HG02852 (cell line): Measurements from ENCODE around the gene RBM4B.
"Not testable (repeated sequence)": the region's sequence is repeated elsewhere in the genome, so short reads cannot be mapped to it uniquely, and the experiment has no call there.

ENCODE experiments used
- ATAC-seq: cut with Tn5 transposase; IDR thresholded peaks from one replicate; pipeline ENCODE4 v1.9.1; 2021; ENCODE audit warnings: mild to moderate bottlenecking, moderate library complexity; ENCODE audit not compliant: unreplicated experiment

RBM4B gene

DNA sequence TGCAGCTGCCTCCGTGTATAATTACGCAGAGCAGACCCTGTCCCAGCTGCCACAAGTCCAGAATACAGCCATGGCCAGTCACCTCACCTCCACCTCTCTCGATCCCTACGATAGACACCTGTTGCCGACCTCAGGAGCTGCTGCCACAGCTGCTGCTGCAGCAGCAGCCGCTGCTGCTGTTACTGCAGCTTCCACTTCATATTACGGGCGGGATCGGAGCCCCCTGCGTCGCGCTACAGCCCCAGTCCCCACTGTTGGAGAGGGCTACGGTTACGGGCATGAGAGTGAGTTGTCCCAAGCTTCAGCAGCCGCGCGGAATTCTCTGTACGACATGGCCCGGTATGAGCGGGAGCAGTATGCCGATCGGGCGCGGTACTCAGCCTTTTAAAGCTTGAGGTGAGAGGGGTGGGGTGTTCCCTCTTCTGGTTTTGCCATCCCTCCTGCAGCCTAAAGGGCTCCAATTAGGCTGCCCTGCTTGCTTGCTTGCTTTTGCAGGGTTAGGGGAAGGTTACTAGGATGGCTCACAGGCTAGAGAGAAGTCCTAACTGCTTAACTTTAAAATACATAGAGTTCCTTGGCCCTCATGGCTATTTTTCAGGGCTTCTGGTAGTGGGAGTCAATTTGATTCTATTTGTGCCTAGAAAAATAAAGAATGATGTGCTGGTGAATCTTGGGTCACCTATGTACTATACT lies 33.8 kb downstream of the RBM4B start:
- no peak for ATAC-seq

DNA sequence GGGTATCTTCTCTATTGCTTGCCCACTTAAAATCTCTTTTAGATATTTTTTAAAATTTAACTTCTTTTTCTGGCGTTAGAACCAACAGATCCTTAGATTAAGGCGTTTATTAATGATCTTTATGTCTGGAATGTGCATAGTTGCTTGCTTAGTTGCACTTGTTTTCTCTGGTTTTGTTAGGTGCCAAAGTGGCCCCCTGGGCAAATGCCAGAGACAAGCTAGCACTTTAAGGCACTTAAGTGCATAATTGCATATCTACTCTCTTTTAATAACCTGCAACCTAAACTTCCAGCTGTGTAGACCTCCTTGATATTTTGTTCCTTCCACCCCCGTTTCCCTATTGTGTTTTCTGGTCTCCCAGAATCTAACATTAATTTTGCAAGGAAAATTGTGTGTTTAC lies 35.9 kb downstream of the RBM4B start:
- no peak for ATAC-seq

GRCh38 chr11:66639814-66640340 lies 37.8 kb downstream of the RBM4B start:
- ATAC-seq: not testable (repeated sequence)

GRCh38 chr11:66639066-66639813 lies 38.4 kb downstream of the RBM4B start:
- no peak for ATAC-seq

GRCh38 chr11:66638177-66639065 lies 39.3 kb downstream of the RBM4B start, which contains the start of gene RBM4:
RBM4 (plus strand) TSS chr11:66638703; CDS start chr11:66639712, 1,009 bp downstream.
- ATAC-seq: peak; percentile 92

DNA sequence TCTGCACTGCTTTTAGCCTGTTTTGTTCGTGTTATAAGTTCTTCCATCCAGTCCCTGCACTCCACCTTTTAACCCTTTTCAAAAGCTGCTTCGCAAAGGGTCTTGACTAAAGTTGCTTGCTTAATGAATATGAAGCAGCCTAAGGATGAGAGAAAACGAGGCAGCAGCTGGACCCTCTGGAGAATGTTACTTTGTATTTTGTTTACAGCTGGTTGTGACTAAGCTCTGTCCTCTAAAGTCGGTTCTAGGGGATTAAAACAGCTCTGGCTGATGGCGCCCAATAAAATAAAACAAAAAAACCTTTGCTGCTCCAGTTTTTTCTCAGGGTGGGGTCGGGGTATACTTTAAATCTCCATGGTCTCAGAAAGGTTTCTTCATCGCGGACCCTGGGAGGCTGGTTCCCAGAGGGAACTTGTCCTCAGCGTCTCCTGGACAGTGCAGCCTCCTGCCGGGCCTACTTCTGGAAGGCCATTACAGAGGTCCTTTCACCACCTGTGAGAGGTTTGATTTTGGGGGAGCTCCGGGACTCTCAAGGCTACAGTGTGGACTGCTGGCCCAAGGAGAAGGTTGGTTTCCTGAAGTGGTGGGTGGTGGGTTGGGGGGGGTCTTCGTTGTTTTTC lies 40.0 kb downstream of the RBM4B start:
- no peak for ATAC-seq

- no peak for ATAC-seq
Measured at GRCh38 chr11:66636411-66636810, 41.3 kb downstream of the RBM4B start.

GRCh38 chr11:66632952-66633351 lies 44.7 kb downstream of the RBM4B start:
- no peak for ATAC-seq

GRCh38 chr11:66631883-66632282 lies 45.8 kb downstream of the RBM4B start:
- ATAC-seq: no peak

DNA sequence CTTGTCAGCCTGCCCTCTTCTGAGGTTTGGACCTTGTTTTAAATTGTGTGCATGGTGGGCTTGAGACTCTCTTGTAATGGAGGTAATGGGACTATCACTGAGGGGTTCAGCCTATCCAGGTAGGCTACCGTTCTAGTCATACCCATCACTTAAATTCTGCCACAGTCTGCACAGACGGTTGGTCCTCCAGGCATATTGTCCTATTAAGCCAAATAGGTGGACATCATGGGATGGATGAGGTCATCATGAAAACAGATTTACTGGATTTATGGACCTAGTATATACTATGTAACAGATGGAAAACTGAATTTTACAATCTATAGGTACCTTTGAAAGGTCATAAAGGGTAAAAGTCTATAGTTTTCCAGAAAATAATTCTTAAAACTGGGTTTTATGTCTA lies 48.3 kb downstream of the RBM4B start:
- no peak for ATAC-seq

- ATAC-seq: no peak
Measured at GRCh38 chr11:66628061-66628603, 49.6 kb downstream of the RBM4B start.

GRCh38 chr11:66626926-66627325 lies 50.8 kb downstream of the RBM4B start:
- ATAC-seq: no peak

- no peak for ATAC-seq
Measured at GRCh38 chr11:66626382-66626781, 51.3 kb downstream of the RBM4B start.

DNA sequence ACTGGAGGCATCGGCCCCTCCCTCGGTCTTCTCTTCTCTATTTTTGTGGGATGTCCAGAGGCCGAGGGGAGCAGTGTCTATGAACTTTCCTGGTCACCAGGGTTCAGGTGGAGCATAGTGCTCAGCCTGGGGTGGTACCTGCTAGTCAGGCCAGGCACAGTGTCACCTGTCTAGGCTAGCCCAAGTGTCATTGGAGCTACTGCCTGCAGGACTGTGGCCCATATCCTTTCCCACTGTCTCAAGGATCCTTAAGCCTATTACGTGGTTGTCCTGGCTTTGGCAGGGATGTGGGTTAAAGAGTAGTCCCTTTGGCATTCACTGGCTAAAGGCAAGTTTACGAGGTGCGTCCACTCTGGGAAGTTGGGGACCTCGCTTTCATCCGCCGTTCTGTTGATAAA lies 51.9 kb downstream of the RBM4B start:
- no peak for ATAC-seq

- no peak for ATAC-seq
Measured at GRCh38 chr11:66625041-66625751, 52.5 kb downstream of the RBM4B start.

- no peak for ATAC-seq
Measured at GRCh38 chr11:66624450-66624849, 53.2 kb downstream of the RBM4B start.

DNA sequence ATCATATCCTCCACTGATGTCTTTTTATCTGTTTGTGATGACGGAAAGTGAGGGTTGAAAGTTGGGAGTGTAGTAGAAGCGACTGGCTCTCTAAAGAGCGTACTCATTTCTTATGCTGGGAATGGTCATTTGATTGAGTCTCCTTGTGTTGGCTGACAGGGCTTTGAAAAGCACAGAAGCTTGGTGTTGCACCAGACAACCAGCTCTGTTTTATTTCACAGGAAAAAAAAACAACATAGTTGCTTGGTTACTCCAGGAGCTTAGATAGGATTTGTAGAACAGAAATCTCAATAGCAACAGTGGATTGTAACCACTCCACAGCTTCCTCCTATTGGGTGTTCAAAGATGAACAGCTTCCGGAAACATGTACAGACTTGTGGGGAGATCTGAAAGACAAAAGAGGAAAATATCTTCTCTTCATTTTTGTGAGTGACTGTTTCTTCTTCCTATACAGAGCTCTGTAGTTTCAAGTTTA lies 58.6 kb downstream of the RBM4B start:
- no peak for ATAC-seq

GRCh38 chr11:66617155-66617834 lies 60.4 kb downstream of the RBM4B start:
- peak; percentile 13 for ATAC-seq
